Naive thymus-derived CD4-positive, alpha-beta T cell (primary cell): ENCODE data around the gene CC2D2B. TPM values are rescaled to one million over a fixed set of nuclear protein-coding genes. Genes with fewer than 3 reads are reported as not detected.
"Not testable (repeated sequence)": the region's sequence is repeated elsewhere in the genome, so short reads cannot be mapped to it uniquely, and the experiment has no call there.

Experiments
- ATAC-seq: fragments of 150-1000 bp; cut with Tn5 transposase; 2 replicates; pipeline ENCODE4 v1.10.0; 2021; ENCODE audit warnings: mild to moderate bottlenecking, moderate library complexity
- CTCF ChIA-PET: fragments of 350-600 bp; sonication (Branson Sonifier 250); formaldehyde crosslinking; loops from one replicate; lab custom pipeline; 2021; ENCODE audit warnings: antibody characterized with exemption; lab: Charles Lee
- POLR2A ChIA-PET: fragments of 350-600 bp; sonication (Branson Sonifier 250); formaldehyde crosslinking; loops from one replicate; lab custom pipeline; 2021; ENCODE audit warnings: antibody characterized with exemption, inconsistent platforms; lab: Charles Lee
- DNase-seq, 9 donors: peaks; one replicate each; pipeline versions ENCODE4 v3.0.0 to v3.0.0-alpha.2; 2020 to 2022; ENCODE audit warnings: mixed read lengths in 1 of 9
- H3K27ac ChIP-seq: one replicate; pipeline ENCODE4 v1.7.0; 2013; ENCODE audit warnings: mild to moderate bottlenecking, low read depth, low read length, moderate library complexity
- H3K27me3 ChIP-seq, 2 donors: one replicate each; pipeline ENCODE4 v1.7.0; 2013; ENCODE audit warnings: low read length in 2 of 2, mild to moderate bottlenecking in 2 of 2, moderate library complexity in 2 of 2; ENCODE audit not compliant: control insufficient read depth in 2 of 2, insufficient read depth in 2 of 2
- H3K36me3 ChIP-seq, 3 experiments: 1 replicate in 2 of 3; 2 replicates in 1 of 3; pipeline ENCODE4 v1.7.0; 2013; ENCODE audit warnings: low read length in 3 of 3, mild to moderate bottlenecking in 3 of 3, moderate library complexity in 1 of 3; ENCODE audit not compliant: insufficient read depth in 3 of 3, control insufficient read depth in 2 of 3
- H3K4me1 ChIP-seq, 2 donors: one replicate each; pipeline ENCODE4 v1.7.0; 2013; ENCODE audit warnings: low read length in 2 of 2, mild to moderate bottlenecking in 2 of 2, moderate library complexity in 1 of 2; ENCODE audit not compliant: control insufficient read depth in 2 of 2, insufficient read depth in 2 of 2
- H3K4me3 ChIP-seq: 2 replicates; pipeline ENCODE4 v1.7.0; 2013; ENCODE audit warnings: mild to moderate bottlenecking, low read length
- H3K9me3 ChIP-seq, 3 experiments: 1 replicate in 2 of 3; 2 replicates in 1 of 3; pipeline ENCODE4 v1.7.0; 2013; ENCODE audit warnings: low read length in 3 of 3; ENCODE audit not compliant: control insufficient read depth in 2 of 3
- H3K27ac Mint-ChIP-seq, 9 donors: one replicate each; pipeline ENCODE4 v1.8.0; 2020 to 2022; ENCODE audit warnings: mixed read lengths in 9 of 9, mild to moderate bottlenecking in 8 of 9, moderate library complexity in 5 of 9, inconsistent platforms in 2 of 9
- H3K27me3 Mint-ChIP-seq, 5 donors: one replicate each; pipeline ENCODE4 v1.8.0; 2021 to 2022; ENCODE audit warnings: mixed read lengths in 5 of 5, mild to moderate bottlenecking in 1 of 5
- H3K36me3 Mint-ChIP-seq, 5 donors: one replicate each; pipeline ENCODE4 v1.8.0; 2020 to 2022; ENCODE audit warnings: mixed read lengths in 5 of 5, mild to moderate bottlenecking in 3 of 5, inconsistent platforms in 1 of 5
- H3K4me1 Mint-ChIP-seq, 7 donors: one replicate each; pipeline ENCODE4 v1.8.0; 2020 to 2022; ENCODE audit warnings: mixed read lengths in 7 of 7, mild to moderate bottlenecking in 3 of 7, inconsistent platforms in 1 of 7
- H3K4me3 Mint-ChIP-seq, 10 donors: one replicate each; pipeline ENCODE4 v1.8.0; 2020 to 2022; ENCODE audit warnings: mild to moderate bottlenecking in 10 of 10, mixed read lengths in 10 of 10, moderate library complexity in 6 of 10, inconsistent platforms in 2 of 10
- H3K9me3 Mint-ChIP-seq, 11 donors: one replicate each; pipeline ENCODE4 v1.8.0; 2020 to 2022; ENCODE audit warnings: mixed read lengths in 11 of 11, mild to moderate bottlenecking in 4 of 11, inconsistent platforms in 1 of 11, moderate library complexity in 1 of 11
- intact Hi-C, 2 donors: fragments of 100-400 bp; cut with micrococcal nuclease; formaldehyde crosslinking; loops; one replicate each; pipeline ENCODE4 v1.15.1; 2023
- polyA plus RNA-seq, 2 donors: library from polyadenylated mRNA; unstranded; fragments of 300-500 nt; fragmentation: Illumina TruSeq; gene quantifications; one replicate each; pipeline ENCODE4 v1.2.3, GENCODE V29; 2021
- total RNA-seq, 6 experiments: library from RNA in 5 of 6; stranded (reverse) in 5 of 6; gene quantifications; 1 replicate in 5 of 6; 2 replicates in 1 of 6; pipeline ENCODE4 v1.2.3 and lab custom pipeline; 2021 to 2026

The CC2D2B gene
- total and polyA plus RNA-seq, 7 experiments from 2014 or later, result 0.64 to 0.99 TPM; not detected in 5

- H3K9me3 ChIP-seq, H3K4me1 Mint-ChIP-seq, H3K27ac Mint-ChIP-seq, CTCF ChIA-PET, H3K27ac ChIP-seq, H3K36me3 Mint-ChIP-seq, POLR2A ChIA-PET, H3K9me3 Mint-ChIP-seq, H3K4me3 ChIP-seq, ATAC-seq, H3K4me3 Mint-ChIP-seq, H3K27me3 ChIP-seq, DNase-seq, H3K36me3 ChIP-seq, intact Hi-C loops, H3K4me1 ChIP-seq: not testable (repeated sequence)
- peaks cover 6 to 54% (median 17%) of the 10 kb centered on the region in 5 donors for H3K27me3 Mint-ChIP-seq
These were observed 8.3 kb downstream of the CC2D2B start for GRCh38 chr10:95916039-95916438.

- Histone ChIP-seq H3K4me1 (no peaks in the 10 kb centered on the region), H3K9me3 (no peaks in the 10 kb centered on the region), H3K27ac (no peak overlapping the region), H3K36me3 (no peaks in the 10 kb centered on the region), H3K27me3 (no peaks in the 10 kb centered on the region), H3K4me3 (no peak overlapping the region)
- no peaks in the 10 kb centered on the region for H3K4me1 Mint-ChIP-seq
- H3K27ac Mint-ChIP-seq, result no peak overlapping the region
- no peaks in the 10 kb centered on the region for H3K9me3 Mint-ChIP-seq
- ATAC-seq (no peak), DNase-seq (no peak)
- ChIA-PET CTCF (no interaction called here), POLR2A (no interaction called here)
- intact Hi-C loops, result no loop called here
- peaks cover 6 to 30% (median 18%) of the 10 kb centered on the region in 5 donors for H3K27me3 Mint-ChIP-seq
- H3K36me3 Mint-ChIP-seq, result peaks cover 0 to 6% (median 0%) of the 10 kb centered on the region in 5 donors
- no peak overlapping the region for H3K4me3 Mint-ChIP-seq
These were observed 13.1 kb downstream of the CC2D2B start for GRCh38 chr10:95920798-95921426.

GRCh38 chr10:95925033-95925432, 17.3 kb downstream of the CC2D2B start:
- peaks cover 0 to 30% (median 11%) of the 10 kb centered on the region in 5 donors for H3K27me3 Mint-ChIP-seq
- ATAC-seq (no peak), DNase-seq (no peak)
- intact Hi-C loops, result no loop called here
- Histone ChIP-seq H3K36me3 (no peaks in the 10 kb centered on the region), H3K27ac (no peak overlapping the region), H3K4me1 (no peaks in the 10 kb centered on the region), H3K9me3 (no peaks in the 10 kb centered on the region), H3K27me3 (no peaks in the 10 kb centered on the region), H3K4me3 (no peak overlapping the region)
- CTCF ChIA-PET, result interaction anchor here (0.6 kb wide), 1 partner anchor 146 kb away, joined by 5 read pairs; no protein-coding TSS in a partner anchor
- H3K9me3 Mint-ChIP-seq, result peaks cover 0 to 2% (median 0%) of the 10 kb centered on the region in 11 donors
- POLR2A ChIA-PET, result no interaction called here
- H3K36me3 Mint-ChIP-seq, result no peaks in the 10 kb centered on the region
- no peak overlapping the region for H3K4me3 Mint-ChIP-seq
- no peaks in the 10 kb centered on the region for H3K4me1 Mint-ChIP-seq
- H3K27ac Mint-ChIP-seq, result no peak overlapping the region

- POLR2A ChIA-PET, result no interaction called here
- H3K9me3 ChIP-seq, result no peaks in the 10 kb centered on the region
- peaks cover 0 to 7% (median 5%) of the 10 kb centered on the region in 7 donors for H3K4me1 Mint-ChIP-seq
- H3K36me3 Mint-ChIP-seq, result peaks cover 5 to 12% (median 5%) of the 10 kb centered on the region in 5 donors
- DNase-seq (no peak), ATAC-seq (no peak)
- H3K27ac Mint-ChIP-seq, result peak overlapping the region in 1 of 9 donors; percentile 53
- H3K4me1 ChIP-seq, result no peaks in the 10 kb centered on the region
- H3K27ac ChIP-seq, result no peak overlapping the region
- H3K4me3 Mint-ChIP-seq, result peak overlapping the region in 2 of 10 donors; percentile 38
- intact Hi-C loops, result no loop called here
- no peak overlapping the region for H3K4me3 ChIP-seq
- no peaks in the 10 kb centered on the region for H3K36me3 ChIP-seq
- CTCF ChIA-PET, result no interaction called here
- H3K9me3 Mint-ChIP-seq, result peaks cover 5 to 35% (median 20%) of the 10 kb centered on the region in 11 donors
- no peaks in the 10 kb centered on the region for H3K27me3 ChIP-seq
- H3K27me3 Mint-ChIP-seq, result peaks cover 14 to 38% (median 24%) of the 10 kb centered on the region in 5 donors
These were observed 27.7 kb downstream of the CC2D2B start for GRCh38 chr10:95935429-95935828.

- Histone ChIP-seq H3K4me1 (no peaks in the 10 kb centered on the region), H3K36me3 (no peaks in the 10 kb centered on the region), H3K4me3 (no peak overlapping the region), H3K9me3 (no peaks in the 10 kb centered on the region), H3K27ac (no peak overlapping the region), H3K27me3 (no peaks in the 10 kb centered on the region)
- ATAC-seq (no peak), DNase-seq (no peak)
- Mint-ChIP-seq H3K4me3 (no peak overlapping the region), H3K27me3 (peaks cover 0 to 24% (median 10%) of the 10 kb centered on the region in 5 donors), H3K36me3 (peaks cover 0 to 8% (median 3%) of the 10 kb centered on the region in 5 donors), H3K9me3 (peaks cover 3 to 21% (median 9%) of the 10 kb centered on the region in 11 donors), H3K4me1 (no peaks in the 10 kb centered on the region), H3K27ac (no peak overlapping the region)
- ChIA-PET CTCF (no interaction called here), POLR2A (no interaction called here)
- intact Hi-C loops, result no loop called here
These were observed 33.3 kb downstream of the CC2D2B start for GRCh38 chr10:95941115-95941514.

GRCh38 chr10:95963202-95963990, 55.6 kb downstream of the CC2D2B start:
- intact Hi-C loops, result loop anchor here in 1 of 2 donors (1.0 kb wide), 1 partner anchor 56 kb away; the partner anchor contains the start of gene CC2D2B
- Histone ChIP-seq H3K27me3 (no peaks in the 10 kb centered on the region), H3K36me3 (no peaks in the 10 kb centered on the region), H3K4me3 (peak overlapping the region; percentile 12), H3K4me1 (peaks cover 5 to 14% of the 10 kb centered on the region in 2 donors), H3K9me3 (peaks cover 0 to 10% (median 0%) of the 10 kb centered on the region in 3 experiments), H3K27ac (peak overlapping the region; percentile 26)
- ATAC-seq (peak; percentile 54), DNase-seq (peak in 6 of 9 donors; percentile 13 to 35 (median 32))
- peaks cover 0 to 10% (median 7%) of the 10 kb centered on the region in 5 donors for H3K36me3 Mint-ChIP-seq
- peaks cover 3 to 23% (median 12%) of the 10 kb centered on the region in 11 donors for H3K9me3 Mint-ChIP-seq
- CTCF ChIA-PET, result no interaction called here
- H3K27ac Mint-ChIP-seq, result peak overlapping the region; percentile 48 to 84 (median 64)
- H3K4me3 Mint-ChIP-seq, result peak overlapping the region; percentile 17 to 71 (median 62)
- H3K27me3 Mint-ChIP-seq, result peaks cover 0 to 7% (median 0%) of the 10 kb centered on the region in 5 donors
- POLR2A ChIA-PET, result interaction anchor here (1.0 kb wide), 1 partner anchor 167 kb away, joined by 3 read pairs; the partner anchor contains the start of gene ZNF518A
- peaks cover 9 to 30% (median 27%) of the 10 kb centered on the region in 7 donors for H3K4me1 Mint-ChIP-seq
